ENCODE results near the gene XIRP1. TPM values are rescaled to one million over a fixed set of nuclear protein-coding genes. Genes with fewer than 3 reads are reported as not detected.

Gene XIRP1
- total RNA-seq, 1 donor from 2014 or later: 0.10 TPM

- Mint-ChIP-seq H3K27me3 (ENCODE audit: low read depth) (no peaks in the 10 kb centered on the region), H3K27ac (ENCODE audit: unreplicated experiment) (no peak overlapping the region), H3K36me3 (ENCODE audit: low read depth) (peaks cover 2% of the 10 kb centered on the region), H3K4me3 (ENCODE audit: unreplicated experiment) (no peak overlapping the region), H3K9me3 (ENCODE audit: low read depth) (no peaks in the 10 kb centered on the region), H3K4me1 (ENCODE audit: low read depth) (peaks cover 19% of the 10 kb centered on the region)
- no peak for DNase-seq (ENCODE audit: low spot score)
- no peak for TF ChIP-seq CTCF (IDR thresholded peaks at IDR 0.05)
These were observed 36.0 kb downstream of the XIRP1 start for GRCh38 chr3:39156421-39156820.

GRCh38 chr3:39154280-39155021 is 37.9 kb downstream of the XIRP1 start:
- TF ChIP-seq CTCF (IDR thresholded peaks at IDR 0.05): no peak
- Mint-ChIP-seq H3K4me1 (ENCODE audit: low read depth) (peaks cover 38% of the 10 kb centered on the region), H3K4me3 (ENCODE audit: unreplicated experiment) (peak overlapping the region; percentile 56), H3K36me3 (ENCODE audit: low read depth) (peaks cover 2% of the 10 kb centered on the region), H3K27me3 (ENCODE audit: low read depth) (no peaks in the 10 kb centered on the region), H3K9me3 (ENCODE audit: low read depth) (no peaks in the 10 kb centered on the region), H3K27ac (ENCODE audit: unreplicated experiment) (peak overlapping the region; percentile 39)
- DNase-seq (ENCODE audit: low spot score): peak; percentile 85

GRCh38 chr3:39153977-39154279 is 38.5 kb downstream of the XIRP1 start:
- peaks cover 2% of the 10 kb centered on the region for H3K36me3 Mint-ChIP-seq (ENCODE audit: low read depth)
- no peak for TF ChIP-seq CTCF (IDR thresholded peaks at IDR 0.05)
- peak overlapping the region; percentile 39 for H3K27ac Mint-ChIP-seq (ENCODE audit: unreplicated experiment)
- peaks cover 44% of the 10 kb centered on the region for H3K4me1 Mint-ChIP-seq (ENCODE audit: low read depth)
- no peaks in the 10 kb centered on the region for H3K9me3 Mint-ChIP-seq (ENCODE audit: low read depth)
- no peak for DNase-seq (ENCODE audit: low spot score)
- no peaks in the 10 kb centered on the region for H3K27me3 Mint-ChIP-seq (ENCODE audit: low read depth)
- peak overlapping the region; percentile 56 for H3K4me3 Mint-ChIP-seq (ENCODE audit: unreplicated experiment)

GRCh38 chr3:39150803-39151631 is 41.4 kb downstream of the XIRP1 start:
- H3K36me3 Mint-ChIP-seq (ENCODE audit: low read depth): peaks cover 2% of the 10 kb centered on the region
- H3K9me3 Mint-ChIP-seq (ENCODE audit: low read depth): no peaks in the 10 kb centered on the region
- H3K4me1 Mint-ChIP-seq (ENCODE audit: low read depth): peaks cover 73% of the 10 kb centered on the region
- H3K27me3 Mint-ChIP-seq (ENCODE audit: low read depth): no peaks in the 10 kb centered on the region
- peak overlapping the region; percentile 100 for H3K4me3 Mint-ChIP-seq (ENCODE audit: unreplicated experiment)
- no peak for DNase-seq (ENCODE audit: low spot score)
- no peak for TF ChIP-seq CTCF (IDR thresholded peaks at IDR 0.05)
- peak overlapping the region; percentile 100 for H3K27ac Mint-ChIP-seq (ENCODE audit: unreplicated experiment)

GRCh38 chr3:39150148-39150802 is 42.1 kb downstream of the XIRP1 start:
- DNase-seq (ENCODE audit: low spot score): no peak
- peaks cover 77% of the 10 kb centered on the region for H3K4me1 Mint-ChIP-seq (ENCODE audit: low read depth)
- no peaks in the 10 kb centered on the region for H3K27me3 Mint-ChIP-seq (ENCODE audit: low read depth)
- no peaks in the 10 kb centered on the region for H3K9me3 Mint-ChIP-seq (ENCODE audit: low read depth)
- peak overlapping the region; percentile 100 for H3K27ac Mint-ChIP-seq (ENCODE audit: unreplicated experiment)
- TF ChIP-seq CTCF (IDR thresholded peaks at IDR 0.05): peak; percentile 45
- H3K4me3 Mint-ChIP-seq (ENCODE audit: unreplicated experiment): peak overlapping the region; percentile 100
- H3K36me3 Mint-ChIP-seq (ENCODE audit: low read depth): peaks cover 5% of the 10 kb centered on the region

Measured in chondrocyte (in vitro differentiated cells).